ENCODE data around the gene NDOR1.

DNA sequence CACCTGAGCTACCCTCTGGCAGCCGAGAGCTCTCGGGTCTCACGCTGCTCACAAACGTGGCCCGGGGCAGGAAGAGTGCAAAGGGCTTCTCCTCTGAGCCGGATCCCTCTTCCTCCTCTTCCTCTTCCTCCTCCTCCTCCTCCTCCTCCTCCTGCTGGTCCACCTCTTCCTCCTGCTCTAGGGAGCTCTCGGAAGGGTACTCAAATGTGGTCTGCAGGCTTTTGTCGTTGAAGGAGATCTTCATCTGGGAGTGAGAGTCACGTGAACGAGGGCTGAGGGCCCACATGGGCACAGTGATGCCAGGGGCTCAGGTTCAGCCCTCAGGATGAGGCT lies 13.1 kb upstream of the NDOR1 start:
- TF ChIP-seq, protein P1, sequence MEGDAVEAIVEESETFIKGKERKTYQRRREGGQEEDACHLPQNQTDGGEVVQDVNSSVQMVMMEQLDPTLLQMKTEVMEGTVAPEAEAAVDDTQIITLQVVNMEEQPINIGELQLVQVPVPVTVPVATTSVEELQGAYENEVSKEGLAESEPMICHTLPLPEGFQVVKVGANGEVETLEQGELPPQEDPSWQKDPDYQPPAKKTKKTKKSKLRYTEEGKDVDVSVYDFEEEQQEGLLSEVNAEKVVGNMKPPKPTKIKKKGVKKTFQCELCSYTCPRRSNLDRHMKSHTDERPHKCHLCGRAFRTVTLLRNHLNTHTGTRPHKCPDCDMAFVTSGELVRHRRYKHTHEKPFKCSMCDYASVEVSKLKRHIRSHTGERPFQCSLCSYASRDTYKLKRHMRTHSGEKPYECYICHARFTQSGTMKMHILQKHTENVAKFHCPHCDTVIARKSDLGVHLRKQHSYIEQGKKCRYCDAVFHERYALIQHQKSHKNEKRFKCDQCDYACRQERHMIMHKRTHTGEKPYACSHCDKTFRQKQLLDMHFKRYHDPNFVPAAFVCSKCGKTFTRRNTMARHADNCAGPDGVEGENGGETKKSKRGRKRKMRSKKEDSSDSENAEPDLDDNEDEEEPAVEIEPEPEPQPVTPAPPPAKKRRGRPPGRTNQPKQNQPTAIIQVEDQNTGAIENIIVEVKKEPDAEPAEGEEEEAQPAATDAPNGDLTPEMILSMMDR (conservative IDR thresholded peaks at IDR 0.05 in 1 of 2, IDR thresholded peaks at IDR 0.05 in 1 of 2; ENCODE audit: extremely low read depth in 1 of 2, insufficient read depth in 1 of 2, low read depth in 1 of 2, low read length in 2 of 2), result no peak
- TF ChIP-seq EZH2 (IDR thresholded peaks at IDR 0.05; ENCODE audit: borderline replicate concordance, low read length), result no peak
